ENCODE measurements around the gene GEN1.

The GEN1 gene

GRCh38 chr2:17827785-17828184, 73.8 kb downstream of the GEN1 start:
- no peak for FAIRE-seq

- FAIRE-seq: no peak
Measured at GRCh38 chr2:17830053-17831034, 76.4 kb downstream of the GEN1 start.

- FAIRE-seq: no peak
Measured at GRCh38 chr2:17835516-17835915, 81.6 kb downstream of the GEN1 start.

Data from TTC549 (cell line).